Neural cell (in vitro differentiated cells): ENCODE results near the gene SMAD7. TPM values are rescaled to one million over a fixed set of nuclear protein-coding genes. Genes with fewer than 3 reads are reported as not detected.

Experiments used
- H2AFZ ChIP-seq: fragments of 200-600, 300-800 bp; sonication (generic), shearing (Covaris generic); 2 replicates; pipeline ENCODE4 v1.6.0; 2014; ENCODE audit warnings: low read depth, mild to moderate bottlenecking, antibody characterized with exemption, low read length, moderate library complexity
- H3F3A ChIP-seq: fragments of 200-600 bp; shearing (Covaris generic); 2 replicates; pipeline ENCODE4 v1.6.1; 2016; ENCODE audit warnings: mild to moderate bottlenecking, moderate library complexity, mixed read lengths, antibody characterized with exemption, low read length; ENCODE audit not compliant: insufficient read depth, poor library complexity, severe bottlenecking
- H3K27ac ChIP-seq: fragments of 200-600, 300-800 bp; sonication (generic), shearing (Covaris generic); 2 replicates; pipeline ENCODE4 v1.5.1; 2014; ENCODE audit warnings: mild to moderate bottlenecking, low read length, moderate library complexity
- H3K27me3 ChIP-seq: fragments of 300-800, 200-600 bp; sonication (generic), shearing (Covaris generic); 2 replicates; pipeline ENCODE4 v1.6.0; 2014; ENCODE audit warnings: mild to moderate bottlenecking, low read depth, low read length, moderate library complexity; ENCODE audit not compliant: insufficient read depth
- H3K36me3 ChIP-seq: fragments of 300-800, 200-600 bp; sonication (generic), shearing (Covaris generic); 2 replicates; pipeline ENCODE4 v1.5.1; 2014; ENCODE audit warnings: mild to moderate bottlenecking, antibody characterized with exemption, low read length, moderate library complexity; ENCODE audit not compliant: insufficient read depth
- H3K4me2 ChIP-seq: fragments of 300-800, 200-600 bp; sonication (generic), shearing (Covaris generic); 2 replicates; pipeline ENCODE4 v1.6.0; 2014; ENCODE audit warnings: mild to moderate bottlenecking, low read length
- H3K4me3 ChIP-seq: fragments of 300-800, 200-600 bp; sonication (generic), shearing (Covaris generic); 2 replicates; pipeline ENCODE4 v1.5.1; 2014; ENCODE audit warnings: mild to moderate bottlenecking, low read length, moderate library complexity
- H3K79me2 ChIP-seq: fragments of 200-600 bp; shearing (Covaris generic); replicated peaks from 2 replicates; pipeline ENCODE4 v1.6.0; 2014; ENCODE audit warnings: mild to moderate bottlenecking, low read length, moderate library complexity; ENCODE audit not compliant: insufficient read depth
- H3K9ac ChIP-seq: fragments of 300-800, 200-600 bp; sonication (generic), shearing (Covaris generic); 2 replicates; pipeline ENCODE4 v1.6.1; 2016; ENCODE audit warnings: mild to moderate bottlenecking, low read length, mixed read lengths
- H3K9me2 ChIP-seq: fragments of 200-600 bp; shearing (Covaris generic); 2 replicates; pipeline ENCODE4 v1.6.1; 2016; ENCODE audit warnings: mild to moderate bottlenecking, low read length, mixed read lengths; ENCODE audit not compliant: insufficient read depth
- H3K9me3 ChIP-seq: fragments of 200-600, 300-800 bp; sonication (generic), shearing (Covaris generic); 2 replicates; pipeline ENCODE4 v1.6.1; 2016; ENCODE audit warnings: mild to moderate bottlenecking, mixed run types, low read length, moderate library complexity, mixed read lengths
- H4K20me1 ChIP-seq: fragments of 200-600 bp; shearing (Covaris generic); 2 replicates; pipeline ENCODE4 v1.6.1; 2016; ENCODE audit warnings: mild to moderate bottlenecking, mixed run types; ENCODE audit not compliant: insufficient read depth
- EP300 ChIP-seq: fragments of 450-650 bp; conservative IDR thresholded peaks from 2 replicates; pipeline ENCODE4 v1.6.1; 2014; ENCODE audit warnings: antibody characterized with exemption, mild to moderate bottlenecking, moderate library complexity; ENCODE audit not compliant: poor library complexity, severe bottlenecking
- EZH2 ChIP-seq: fragments of 200-600, 300-800 bp; shearing (Covaris generic), sonication (generic); IDR thresholded peaks from 2 replicates; pipeline ENCODE4 v1.6.1; 2014; ENCODE audit warnings: antibody characterized with exemption, low read length, borderline replicate concordance, mild to moderate bottlenecking; ENCODE audit not compliant: insufficient read depth, poor library complexity, severe bottlenecking
- MXI1 ChIP-seq: fragments of 450-650 bp; conservative IDR thresholded peaks from 2 replicates; pipeline ENCODE4 v1.6.1; 2014; ENCODE audit warnings: antibody characterized with exemption, mild to moderate bottlenecking; ENCODE audit not compliant: poor library complexity, severe bottlenecking
- POLR2AphosphoS5 ChIP-seq: IDR thresholded peaks from 2 replicates; pipeline ENCODE4 v1.6.1; 2012
- RAD21 ChIP-seq: fragments of 450-650 bp; conservative IDR thresholded peaks from 2 replicates; pipeline ENCODE4 v1.6.1; 2014; ENCODE audit warnings: antibody characterized with exemption, mild to moderate bottlenecking, moderate library complexity
- SMC3 ChIP-seq: fragments of 450-650 bp; conservative IDR thresholded peaks from 2 replicates; pipeline ENCODE4 v1.6.1; 2014; ENCODE audit warnings: antibody characterized with exemption, mild to moderate bottlenecking, moderate library complexity; ENCODE audit not compliant: poor library complexity
- TAF1 ChIP-seq: IDR thresholded peaks from 2 replicates; pipeline ENCODE4 v1.6.1; 2012; ENCODE audit warnings: low read depth
- polyA plus RNA-seq: library from polyadenylated mRNA; depleted of rRNA; stranded (reverse); fragments of >200 nt; gene quantifications from 2 replicates; pipeline ENCODE4 v1.2.3, GENCODE V29; 2014
- TF ChIP-seq, protein P1 (sequence below): fragments of 450-650 bp; IDR thresholded peaks from 2 replicates; pipeline ENCODE4 v1.5.1; 2014; ENCODE audit warnings: antibody characterized with exemption, mild to moderate bottlenecking, moderate library complexity; ENCODE audit not compliant: poor library complexity, severe bottlenecking
- TF ChIP-seq, protein P2 (sequence below): IDR thresholded peaks from 2 replicates; pipeline ENCODE4 v1.6.1; 2012; ENCODE audit warnings: borderline replicate concordance

The SMAD7 gene
- polyA plus RNA-seq, 1 donor from 2014 or later: 3.8 TPM

DNA sequence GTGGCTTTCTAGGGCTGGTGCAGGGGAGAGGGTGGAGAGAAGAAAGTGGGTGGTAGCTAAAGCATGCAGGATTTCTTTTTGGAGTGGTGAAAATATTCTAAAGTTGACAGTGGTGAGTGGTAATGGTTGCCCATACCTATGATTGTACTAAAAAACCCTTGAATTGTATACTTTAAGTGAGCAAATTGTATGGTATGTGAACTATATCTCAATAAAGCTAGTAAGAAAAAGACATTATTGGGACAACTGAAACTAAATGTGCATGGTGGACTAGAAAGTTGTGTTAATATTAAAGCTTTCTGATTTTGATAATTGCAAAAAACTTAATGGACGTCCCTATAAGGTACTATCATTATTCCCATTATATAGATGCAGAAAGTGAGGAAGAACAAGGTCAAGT lies 50.3 kb downstream of the SMAD7 start:
- no peak overlapping the region for H3K4me2 ChIP-seq
- no peak overlapping the region for H3K27ac ChIP-seq
- H3K9me3 ChIP-seq: peaks cover 5% of the 10 kb centered on the region
- H3K9me2 ChIP-seq: no peaks in the 10 kb centered on the region
- H2AFZ ChIP-seq: no peak overlapping the region
- H4K20me1 ChIP-seq: no peaks in the 10 kb centered on the region
- H3K27me3 ChIP-seq: no peaks in the 10 kb centered on the region
- no peaks in the 10 kb centered on the region for H3K36me3 ChIP-seq
- H3K9ac ChIP-seq: no peak overlapping the region
- H3F3A ChIP-seq: no peaks in the 10 kb centered on the region
- H3K79me2 ChIP-seq: no peaks in the 10 kb centered on the region
- H3K4me3 ChIP-seq: no peak overlapping the region
- no peak for TF ChIP-seq RAD21

DNA sequence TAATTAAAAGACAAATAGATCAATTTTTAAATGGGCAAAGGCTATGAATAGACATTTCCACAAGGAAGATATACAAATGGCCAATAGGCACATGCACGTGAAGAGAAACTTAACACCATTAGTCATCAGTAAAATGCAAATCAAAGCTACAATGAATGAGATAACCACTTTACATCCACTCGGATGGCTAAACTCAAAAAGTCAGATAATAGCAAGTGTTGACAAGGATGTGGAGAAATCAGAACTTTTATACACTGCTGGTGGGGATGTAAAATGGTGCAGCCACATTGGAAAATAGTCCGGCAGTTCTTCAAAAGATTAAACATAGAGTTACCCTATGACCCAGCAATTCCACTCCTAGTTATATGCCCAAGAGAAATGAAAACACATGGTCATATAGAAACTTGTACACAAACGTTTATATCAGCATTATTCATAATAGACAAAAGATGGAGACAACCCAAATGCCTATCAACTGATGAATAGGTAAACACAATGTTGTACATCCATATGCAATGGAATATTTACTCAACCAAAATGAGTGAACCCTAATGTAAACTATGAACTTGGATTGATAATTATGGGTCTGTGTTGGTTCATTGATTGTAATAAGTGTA lies 51.1 kb downstream of the SMAD7 start:
- no peak overlapping the region for H3K9ac ChIP-seq
- TF ChIP-seq, protein P1, sequence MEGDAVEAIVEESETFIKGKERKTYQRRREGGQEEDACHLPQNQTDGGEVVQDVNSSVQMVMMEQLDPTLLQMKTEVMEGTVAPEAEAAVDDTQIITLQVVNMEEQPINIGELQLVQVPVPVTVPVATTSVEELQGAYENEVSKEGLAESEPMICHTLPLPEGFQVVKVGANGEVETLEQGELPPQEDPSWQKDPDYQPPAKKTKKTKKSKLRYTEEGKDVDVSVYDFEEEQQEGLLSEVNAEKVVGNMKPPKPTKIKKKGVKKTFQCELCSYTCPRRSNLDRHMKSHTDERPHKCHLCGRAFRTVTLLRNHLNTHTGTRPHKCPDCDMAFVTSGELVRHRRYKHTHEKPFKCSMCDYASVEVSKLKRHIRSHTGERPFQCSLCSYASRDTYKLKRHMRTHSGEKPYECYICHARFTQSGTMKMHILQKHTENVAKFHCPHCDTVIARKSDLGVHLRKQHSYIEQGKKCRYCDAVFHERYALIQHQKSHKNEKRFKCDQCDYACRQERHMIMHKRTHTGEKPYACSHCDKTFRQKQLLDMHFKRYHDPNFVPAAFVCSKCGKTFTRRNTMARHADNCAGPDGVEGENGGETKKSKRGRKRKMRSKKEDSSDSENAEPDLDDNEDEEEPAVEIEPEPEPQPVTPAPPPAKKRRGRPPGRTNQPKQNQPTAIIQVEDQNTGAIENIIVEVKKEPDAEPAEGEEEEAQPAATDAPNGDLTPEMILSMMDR: no peak

DNA sequence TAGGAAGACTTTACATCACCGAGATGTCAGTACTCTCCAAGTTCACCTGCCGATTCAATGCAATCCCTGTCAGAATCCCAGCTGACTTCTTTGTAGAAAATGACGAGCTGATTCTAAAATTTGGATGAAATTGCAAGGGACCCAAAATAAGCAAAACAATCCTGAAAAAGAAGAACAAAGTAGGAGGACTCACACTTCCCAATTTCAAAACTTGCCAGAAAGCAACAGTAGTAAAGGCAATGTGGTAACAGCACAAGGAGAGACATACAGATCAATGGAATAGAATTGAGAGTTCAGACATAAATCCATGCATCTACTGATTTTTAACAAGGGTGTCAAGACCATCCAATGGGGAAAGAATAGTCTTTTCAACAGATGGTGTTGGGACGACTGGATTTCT lies 52.2 kb downstream of the SMAD7 start:
- TF ChIP-seq, protein P1: no peak
- TF ChIP-seq EP300 (no peak), EZH2 (no peak), MXI1 (no peak), POLR2AphosphoS5 (no peak), TAF1 (no peak), SMC3 (no peak), RAD21 (no peak)
- TF ChIP-seq, protein P2, sequence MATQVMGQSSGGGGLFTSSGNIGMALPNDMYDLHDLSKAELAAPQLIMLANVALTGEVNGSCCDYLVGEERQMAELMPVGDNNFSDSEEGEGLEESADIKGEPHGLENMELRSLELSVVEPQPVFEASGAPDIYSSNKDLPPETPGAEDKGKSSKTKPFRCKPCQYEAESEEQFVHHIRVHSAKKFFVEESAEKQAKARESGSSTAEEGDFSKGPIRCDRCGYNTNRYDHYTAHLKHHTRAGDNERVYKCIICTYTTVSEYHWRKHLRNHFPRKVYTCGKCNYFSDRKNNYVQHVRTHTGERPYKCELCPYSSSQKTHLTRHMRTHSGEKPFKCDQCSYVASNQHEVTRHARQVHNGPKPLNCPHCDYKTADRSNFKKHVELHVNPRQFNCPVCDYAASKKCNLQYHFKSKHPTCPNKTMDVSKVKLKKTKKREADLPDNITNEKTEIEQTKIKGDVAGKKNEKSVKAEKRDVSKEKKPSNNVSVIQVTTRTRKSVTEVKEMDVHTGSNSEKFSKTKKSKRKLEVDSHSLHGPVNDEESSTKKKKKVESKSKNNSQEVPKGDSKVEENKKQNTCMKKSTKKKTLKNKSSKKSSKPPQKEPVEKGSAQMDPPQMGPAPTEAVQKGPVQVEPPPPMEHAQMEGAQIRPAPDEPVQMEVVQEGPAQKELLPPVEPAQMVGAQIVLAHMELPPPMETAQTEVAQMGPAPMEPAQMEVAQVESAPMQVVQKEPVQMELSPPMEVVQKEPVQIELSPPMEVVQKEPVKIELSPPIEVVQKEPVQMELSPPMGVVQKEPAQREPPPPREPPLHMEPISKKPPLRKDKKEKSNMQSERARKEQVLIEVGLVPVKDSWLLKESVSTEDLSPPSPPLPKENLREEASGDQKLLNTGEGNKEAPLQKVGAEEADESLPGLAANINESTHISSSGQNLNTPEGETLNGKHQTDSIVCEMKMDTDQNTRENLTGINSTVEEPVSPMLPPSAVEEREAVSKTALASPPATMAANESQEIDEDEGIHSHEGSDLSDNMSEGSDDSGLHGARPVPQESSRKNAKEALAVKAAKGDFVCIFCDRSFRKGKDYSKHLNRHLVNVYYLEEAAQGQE: no peak
- H3K9ac ChIP-seq: no peak overlapping the region
- no peak overlapping the region for H3K4me2 ChIP-seq
- H3K79me2 ChIP-seq: no peaks in the 10 kb centered on the region
- H2AFZ ChIP-seq: no peak overlapping the region
- no peaks in the 10 kb centered on the region for H3F3A ChIP-seq
- no peaks in the 10 kb centered on the region for H3K36me3 ChIP-seq
- no peaks in the 10 kb centered on the region for H3K9me2 ChIP-seq
- no peak overlapping the region for H3K4me3 ChIP-seq
- no peaks in the 10 kb centered on the region for H3K27me3 ChIP-seq
- no peaks in the 10 kb centered on the region for H3K9me3 ChIP-seq
- no peaks in the 10 kb centered on the region for H4K20me1 ChIP-seq
- no peak overlapping the region for H3K27ac ChIP-seq

More for the DNA sequence above, 51.1 kb downstream of the SMAD7 start:
- H3F3A ChIP-seq: no peaks in the 10 kb centered on the region
- H3K79me2 ChIP-seq: no peaks in the 10 kb centered on the region
- H2AFZ ChIP-seq: no peak overlapping the region
- no peaks in the 10 kb centered on the region for H3K9me2 ChIP-seq
- no peaks in the 10 kb centered on the region for H3K27me3 ChIP-seq
- H3K27ac ChIP-seq: no peak overlapping the region
- H3K9me3 ChIP-seq: peaks cover 5% of the 10 kb centered on the region
- H4K20me1 ChIP-seq: no peaks in the 10 kb centered on the region
- H3K36me3 ChIP-seq: no peaks in the 10 kb centered on the region
- no peak overlapping the region for H3K4me2 ChIP-seq
- no peak overlapping the region for H3K4me3 ChIP-seq
